ENCODE data around the gene SWT1.

The SWT1 gene

GRCh38 chr1:185289880-185290279 is 132.9 kb downstream of the SWT1 start:
- TF ChIP-seq GATA2 (IDR thresholded peaks at IDR 0.05; ENCODE audit: low read depth, low read length) (no peak), GATA3 (IDR thresholded peaks at IDR 0.05; ENCODE audit: low read depth, low read length) (no peak)

- no peak for TF ChIP-seq GATA2 (IDR thresholded peaks at IDR 0.05; ENCODE audit: low read depth, low read length)
- no peak for TF ChIP-seq GATA3 (IDR thresholded peaks at IDR 0.05; ENCODE audit: low read depth, low read length)
These were observed 134.2 kb downstream of the SWT1 start for GRCh38 chr1:185291159-185291558.

- no peak for TF ChIP-seq GATA3 (IDR thresholded peaks at IDR 0.05; ENCODE audit: low read depth, low read length)
- no peak for TF ChIP-seq GATA2 (IDR thresholded peaks at IDR 0.05; ENCODE audit: low read depth, low read length)
These were observed 134.7 kb downstream of the SWT1 start for GRCh38 chr1:185291652-185292051.

GRCh38 chr1:185292237-185292636 is 135.3 kb downstream of the SWT1 start:
- TF ChIP-seq GATA2 (IDR thresholded peaks at IDR 0.05; ENCODE audit: low read depth, low read length), result no peak
- TF ChIP-seq GATA3 (IDR thresholded peaks at IDR 0.05; ENCODE audit: low read depth, low read length), result no peak

GRCh38 chr1:185293967-185294542 is 137.1 kb downstream of the SWT1 start:
- TF ChIP-seq GATA3 (IDR thresholded peaks at IDR 0.05; ENCODE audit: low read depth, low read length) (no peak), GATA2 (IDR thresholded peaks at IDR 0.05; ENCODE audit: low read depth, low read length) (no peak)

- TF ChIP-seq GATA2 (IDR thresholded peaks at IDR 0.05; ENCODE audit: low read depth, low read length) (no peak), GATA3 (IDR thresholded peaks at IDR 0.05; ENCODE audit: low read depth, low read length) (no peak)
These were observed 138.1 kb downstream of the SWT1 start for GRCh38 chr1:185295091-185295490.

- no peak for TF ChIP-seq GATA2 (IDR thresholded peaks at IDR 0.05; ENCODE audit: low read depth, low read length)
- TF ChIP-seq GATA3 (IDR thresholded peaks at IDR 0.05; ENCODE audit: low read depth, low read length), result no peak
These were observed 141.0 kb downstream of the SWT1 start for GRCh38 chr1:185297982-185298381.

GRCh38 chr1:185300152-185300551 is 143.2 kb downstream of the SWT1 start:
- TF ChIP-seq GATA3 (IDR thresholded peaks at IDR 0.05; ENCODE audit: low read depth, low read length) (no peak), GATA2 (IDR thresholded peaks at IDR 0.05; ENCODE audit: low read depth, low read length) (no peak)

- TF ChIP-seq GATA2 (IDR thresholded peaks at IDR 0.05; ENCODE audit: low read depth, low read length), result no peak
- no peak for TF ChIP-seq GATA3 (IDR thresholded peaks at IDR 0.05; ENCODE audit: low read depth, low read length)
These were observed 148.5 kb downstream of the SWT1 start for GRCh38 chr1:185305419-185305818.

- TF ChIP-seq GATA2 (IDR thresholded peaks at IDR 0.05; ENCODE audit: low read depth, low read length), result no peak
- TF ChIP-seq GATA3 (IDR thresholded peaks at IDR 0.05; ENCODE audit: low read depth, low read length), result no peak
These were observed 151.2 kb downstream of the SWT1 start for GRCh38 chr1:185308126-185308525.

GRCh38 chr1:185309566-185309965 is 152.6 kb downstream of the SWT1 start:
- TF ChIP-seq GATA2 (IDR thresholded peaks at IDR 0.05; ENCODE audit: low read depth, low read length) (no peak), GATA3 (IDR thresholded peaks at IDR 0.05; ENCODE audit: low read depth, low read length) (no peak)

- TF ChIP-seq GATA3 (IDR thresholded peaks at IDR 0.05; ENCODE audit: low read depth, low read length) (no peak), GATA2 (IDR thresholded peaks at IDR 0.05; ENCODE audit: low read depth, low read length) (no peak)
These were observed 154.7 kb downstream of the SWT1 start for GRCh38 chr1:185311589-185312225.

GRCh38 chr1:185312361-185313138 is 155.6 kb downstream of the SWT1 start:
- no peak for TF ChIP-seq GATA2 (IDR thresholded peaks at IDR 0.05; ENCODE audit: low read depth, low read length)
- TF ChIP-seq GATA3 (IDR thresholded peaks at IDR 0.05; ENCODE audit: low read depth, low read length), result no peak

GRCh38 chr1:185314411-185314810 is 157.4 kb downstream of the SWT1 start:
- TF ChIP-seq GATA3 (IDR thresholded peaks at IDR 0.05; ENCODE audit: low read depth, low read length) (no peak), GATA2 (IDR thresholded peaks at IDR 0.05; ENCODE audit: low read depth, low read length) (no peak)
